GM21360 (cell line): ENCODE data around the gene BLM.
A peak's percentile ranks its signal among the peaks of the same experiment; 100 is the strongest.
"Not testable (repeated sequence)": the region's sequence is repeated elsewhere in the genome, so short reads cannot be mapped to it uniquely, and the experiment has no call there.

Source experiments
- ATAC-seq: cut with Tn5 transposase; IDR thresholded peaks from one replicate; pipeline ENCODE4 v1.9.1; 2021; ENCODE audit warnings: mild to moderate bottlenecking, moderate library complexity; ENCODE audit not compliant: unreplicated experiment

The BLM gene

GRCh38 chr15:90818251-90819210 lies 101.4 kb downstream of the BLM start:
- no peak for ATAC-seq

- no peak for ATAC-seq
Measured at GRCh38 chr15:90819390-90819789, 102.2 kb downstream of the BLM start.

GRCh38 chr15:90819850-90820249 lies 102.7 kb downstream of the BLM start:
- no peak for ATAC-seq

- no peak for ATAC-seq
Measured at GRCh38 chr15:90820481-90820880, 103.3 kb downstream of the BLM start.

- no peak for ATAC-seq
Measured at GRCh38 chr15:90822204-90822955, 105.2 kb downstream of the BLM start.

GRCh38 chr15:90823455-90823974 lies 106.4 kb downstream of the BLM start:
- no peak for ATAC-seq

- not testable (repeated sequence) for ATAC-seq
Measured at GRCh38 chr15:90825115-90825899, 108.2 kb downstream of the BLM start.

- not testable (repeated sequence) for ATAC-seq
Measured at GRCh38 chr15:90826206-90826885, 109.2 kb downstream of the BLM start.

GRCh38 chr15:90826886-90827435 lies 109.8 kb downstream of the BLM start:
- ATAC-seq, result no peak

- no peak for ATAC-seq
Measured at GRCh38 chr15:90828111-90828510, 111.0 kb downstream of the BLM start.

- no peak for ATAC-seq
Measured at GRCh38 chr15:90829126-90829525, 112.0 kb downstream of the BLM start.

- ATAC-seq, result no peak
Measured at GRCh38 chr15:90829942-90830440, 112.8 kb downstream of the BLM start.

GRCh38 chr15:90834626-90835025 lies 117.5 kb downstream of the BLM start:
- ATAC-seq, result no peak

- ATAC-seq, result no peak
Measured at GRCh38 chr15:90836296-90836871, 119.2 kb downstream of the BLM start.

GRCh38 chr15:90837094-90837493 lies 119.9 kb downstream of the BLM start:
- no peak for ATAC-seq

- ATAC-seq, result no peak
Measured at GRCh38 chr15:90838139-90838538, 121.0 kb downstream of the BLM start.

GRCh38 chr15:90838544-90838943 lies 121.4 kb downstream of the BLM start:
- ATAC-seq, result no peak

- peak; percentile 84 for ATAC-seq
Measured at GRCh38 chr15:90839187-90840071, 122.3 kb downstream of the BLM start.
